ENCODE measurements around the gene TBC1D30. TPM values are rescaled to one million over a fixed set of nuclear protein-coding genes. Genes with fewer than 3 reads are reported as not detected.

TBC1D30 gene
- total RNA-seq, 1 donor from 2014 or later = 3.1 TPM

GRCh38 chr12:64912516-64913255 is 88.2 kb downstream of the TBC1D30 start:
- Mint-ChIP-seq H3K4me3 (no peak overlapping the region), H3K4me1 (peaks cover 71% of the 10 kb centered on the region), H3K36me3 (no peaks in the 10 kb centered on the region), H3K27ac (peak overlapping the region; percentile 60), H3K27me3 (ENCODE audit: low read depth) (no peaks in the 10 kb centered on the region), H3K9me3 (no peaks in the 10 kb centered on the region)
- no peak for TF ChIP-seq CTCF (IDR thresholded peaks at IDR 0.05; ENCODE audit: unreplicated experiment)
- DNase-seq (ENCODE audit: low spot score in 2 of 2, unreplicated experiment in 2 of 2) = no peak

DNA sequence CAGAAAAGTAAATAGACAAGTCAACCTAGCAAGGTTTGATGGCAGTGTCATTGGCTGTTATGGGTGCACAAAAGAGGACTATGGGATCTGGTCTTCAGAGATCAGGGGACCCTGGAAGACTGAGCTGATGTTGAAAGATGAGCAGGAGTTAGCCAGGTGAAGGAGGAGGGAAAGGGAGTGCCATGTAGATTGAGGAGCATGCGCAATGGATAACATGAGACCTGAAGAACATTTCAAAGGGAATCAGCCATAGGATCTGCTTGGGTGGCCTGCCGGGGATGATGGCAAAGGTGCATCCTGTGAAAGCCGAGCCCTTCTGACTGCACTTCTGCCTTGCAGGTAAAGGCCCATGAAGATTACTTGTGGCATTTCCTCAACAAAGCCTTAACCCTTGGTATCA is 90.8 kb downstream of the TBC1D30 start:
- no peak for DNase-seq (ENCODE audit: low spot score in 2 of 2, unreplicated experiment in 2 of 2)
- H3K4me3 Mint-ChIP-seq = no peak overlapping the region
- H3K4me1 Mint-ChIP-seq = peaks cover 62% of the 10 kb centered on the region
- no peaks in the 10 kb centered on the region for H3K27me3 Mint-ChIP-seq (ENCODE audit: low read depth)
- no peaks in the 10 kb centered on the region for H3K36me3 Mint-ChIP-seq
- H3K27ac Mint-ChIP-seq = no peak overlapping the region
- TF ChIP-seq CTCF (IDR thresholded peaks at IDR 0.05; ENCODE audit: unreplicated experiment) = no peak
- no peaks in the 10 kb centered on the region for H3K9me3 Mint-ChIP-seq

DNA sequence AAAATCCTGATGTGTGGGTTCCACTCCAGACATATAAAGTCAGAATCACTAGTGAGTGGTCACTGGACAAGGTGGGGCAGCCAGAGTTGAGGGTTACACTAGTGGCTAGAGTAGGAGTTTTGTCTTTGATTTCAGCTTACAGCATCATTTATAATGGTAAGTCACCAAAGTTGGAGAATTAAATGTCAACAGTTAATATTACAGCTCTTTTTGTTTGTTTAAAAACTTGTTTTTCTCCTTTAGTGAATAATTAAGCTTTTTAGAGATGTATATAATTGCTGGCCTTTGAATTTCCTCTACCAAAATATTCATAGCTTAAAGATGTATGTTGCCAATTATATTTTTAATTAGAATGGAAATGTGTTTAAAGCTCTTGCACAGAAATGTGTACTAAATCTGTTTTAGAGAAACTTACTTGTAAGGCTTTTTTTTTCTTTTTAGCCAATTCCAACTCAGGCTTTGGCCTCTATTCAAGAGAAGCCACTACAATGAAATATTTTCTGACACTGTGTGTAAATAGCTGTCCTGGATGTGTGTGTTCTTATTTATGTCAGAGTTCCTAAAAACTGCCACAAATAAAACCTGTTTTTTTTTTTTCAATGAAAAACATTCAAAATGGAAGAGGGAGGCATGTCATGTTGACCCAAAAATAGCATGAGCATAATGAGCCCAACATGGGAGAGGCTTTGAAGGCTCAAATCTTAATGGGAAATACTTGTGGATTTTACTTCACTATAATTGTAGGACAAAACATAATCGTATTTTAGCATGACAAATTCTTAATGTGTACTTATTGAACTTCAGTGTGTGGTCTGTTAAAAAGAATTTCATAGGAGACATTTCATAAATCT is 92.2 kb downstream of the TBC1D30 start:
- no peak overlapping the region for H3K4me3 Mint-ChIP-seq
- H3K9me3 Mint-ChIP-seq = no peaks in the 10 kb centered on the region
- DNase-seq (ENCODE audit: low spot score in 2 of 2, unreplicated experiment in 2 of 2) = no peak
- H3K27me3 Mint-ChIP-seq (ENCODE audit: low read depth) = no peaks in the 10 kb centered on the region
- no peaks in the 10 kb centered on the region for H3K36me3 Mint-ChIP-seq
- H3K27ac Mint-ChIP-seq = peak overlapping the region; percentile 45
- TF ChIP-seq CTCF (IDR thresholded peaks at IDR 0.05; ENCODE audit: unreplicated experiment) = no peak
- peaks cover 51% of the 10 kb centered on the region for H3K4me1 Mint-ChIP-seq

DNA sequence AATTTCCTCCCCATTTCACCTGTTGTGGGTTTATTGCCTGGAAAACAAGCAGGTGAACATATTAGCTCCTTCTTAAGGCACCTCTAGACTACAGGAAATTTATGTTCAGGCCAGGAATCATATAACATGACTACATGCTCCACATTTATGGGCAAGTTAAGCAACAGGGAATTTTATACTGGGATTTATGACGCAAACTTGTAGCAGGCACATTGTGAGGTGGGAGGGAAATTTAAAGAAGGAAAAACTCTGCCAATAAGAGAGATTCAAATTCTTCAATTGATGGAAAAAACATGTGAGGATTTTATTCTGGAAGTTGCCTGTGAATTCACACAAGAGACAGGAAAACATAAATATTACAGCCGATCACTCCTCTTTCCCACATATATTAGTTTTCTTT is 93.9 kb downstream of the TBC1D30 start:
- H3K27me3 Mint-ChIP-seq (ENCODE audit: low read depth) = no peaks in the 10 kb centered on the region
- no peak for TF ChIP-seq CTCF (IDR thresholded peaks at IDR 0.05; ENCODE audit: unreplicated experiment)
- no peaks in the 10 kb centered on the region for H3K36me3 Mint-ChIP-seq
- no peak for DNase-seq (ENCODE audit: low spot score in 2 of 2, unreplicated experiment in 2 of 2)
- no peak overlapping the region for H3K4me3 Mint-ChIP-seq
- no peaks in the 10 kb centered on the region for H3K9me3 Mint-ChIP-seq
- no peak overlapping the region for H3K27ac Mint-ChIP-seq
- H3K4me1 Mint-ChIP-seq = peaks cover 37% of the 10 kb centered on the region

- Mint-ChIP-seq H3K27ac (no peak overlapping the region), H3K4me3 (no peak overlapping the region), H3K36me3 (no peaks in the 10 kb centered on the region), H3K27me3 (ENCODE audit: low read depth) (no peaks in the 10 kb centered on the region), H3K4me1 (peaks cover 35% of the 10 kb centered on the region), H3K9me3 (no peaks in the 10 kb centered on the region)
- DNase-seq (ENCODE audit: low spot score in 2 of 2, unreplicated experiment in 2 of 2) = no peak
- TF ChIP-seq CTCF (IDR thresholded peaks at IDR 0.05; ENCODE audit: unreplicated experiment) = no peak
Observed at GRCh38 chr12:64918801-64919200, 94.4 kb downstream of the TBC1D30 start.
